ENCODE results near the gene ARID1B. TPM values are rescaled to one million over a fixed set of nuclear protein-coding genes. Genes with fewer than 3 reads are reported as not detected.

Gene ARID1B
- total RNA-seq, 1 donor from 2014 or later: 62.1 TPM

- peaks cover 16% of the 10 kb centered on the region for H3K9me3 Mint-ChIP-seq
- TF ChIP-seq EZH2 (IDR thresholded peaks at IDR 0.05) (no peak), CTCF (IDR thresholded peaks at IDR 0.05) (peak; percentile 56), EZH2phosphoT487 (IDR thresholded peaks at IDR 0.05) (no peak)
- peak overlapping the region; percentile 81 for H2AFZ ChIP-seq (replicated peaks)
- H3K27me3 ChIP-seq: no peaks in the 10 kb centered on the region
- peaks cover 32% of the 10 kb centered on the region for H3K4me1 Mint-ChIP-seq
- peak; percentile 96 for DNase-seq (ENCODE audit: low spot score)
- H3K27ac Mint-ChIP-seq: peak overlapping the region; percentile 99
- H3K36me3 Mint-ChIP-seq: peaks cover 6% of the 10 kb centered on the region
- no peaks in the 10 kb centered on the region for H3K9me3 ChIP-seq (ENCODE audit: low read depth)
- H3K4me1 ChIP-seq: peaks cover 18% of the 10 kb centered on the region
- H3F3A ChIP-seq (ENCODE audit: low read depth): peaks cover 33% of the 10 kb centered on the region
- peaks cover 39% of the 10 kb centered on the region for H4K20me1 ChIP-seq (ENCODE audit: low read depth)
- peak overlapping the region; percentile 94 for H3K4me3 Mint-ChIP-seq
- peak overlapping the region; percentile 99 for H3K27ac ChIP-seq
- H3K9ac ChIP-seq: peak overlapping the region; percentile 90
- no peaks in the 10 kb centered on the region for H3K27me3 Mint-ChIP-seq (ENCODE audit: insufficient read depth, low read depth)
- no peaks in the 10 kb centered on the region for H3K36me3 ChIP-seq
- H3K4me3 ChIP-seq: peak overlapping the region; percentile 85
- peaks cover 87% of the 10 kb centered on the region for H3K79me2 ChIP-seq (ENCODE audit: low read depth)
- peak overlapping the region; percentile 97 for H3K4me2 ChIP-seq
Observed at GRCh38 chr6:157021344-157021992, 244.3 kb downstream of the ARID1B start.

GRCh38 chr6:157021993-157022740 is 245.0 kb downstream of the ARID1B start:
- H3K4me3 Mint-ChIP-seq: peak overlapping the region; percentile 94
- Histone ChIP-seq H3K4me2 (peak overlapping the region; percentile 97), H3K9ac (peak overlapping the region; percentile 90), H3K79me2 (ENCODE audit: low read depth) (peaks cover 86% of the 10 kb centered on the region), H2AFZ (replicated peaks) (peak overlapping the region; percentile 81), H3F3A (ENCODE audit: low read depth) (peaks cover 33% of the 10 kb centered on the region), H3K36me3 (no peaks in the 10 kb centered on the region), H3K9me3 (ENCODE audit: low read depth) (no peaks in the 10 kb centered on the region), H4K20me1 (ENCODE audit: low read depth) (peaks cover 40% of the 10 kb centered on the region), H3K4me1 (peaks cover 18% of the 10 kb centered on the region), H3K27me3 (no peaks in the 10 kb centered on the region), H3K4me3 (peak overlapping the region; percentile 85), H3K27ac (peak overlapping the region; percentile 99)
- H3K9me3 Mint-ChIP-seq: peaks cover 16% of the 10 kb centered on the region
- peak overlapping the region; percentile 99 for H3K27ac Mint-ChIP-seq
- no peak for TF ChIP-seq CTCF (IDR thresholded peaks at IDR 0.05)
- TF ChIP-seq EZH2 (IDR thresholded peaks at IDR 0.05): no peak
- no peak for TF ChIP-seq EZH2phosphoT487 (IDR thresholded peaks at IDR 0.05)
- H3K4me1 Mint-ChIP-seq: peaks cover 32% of the 10 kb centered on the region
- peak; percentile 92 for DNase-seq (ENCODE audit: low spot score)
- peaks cover 6% of the 10 kb centered on the region for H3K36me3 Mint-ChIP-seq
- no peaks in the 10 kb centered on the region for H3K27me3 Mint-ChIP-seq (ENCODE audit: insufficient read depth, low read depth)

- peaks cover 16% of the 10 kb centered on the region for H3K9me3 Mint-ChIP-seq
- Histone ChIP-seq H3K27ac (no peak overlapping the region), H3K9ac (no peak overlapping the region), H3K4me3 (no peak overlapping the region), H3K27me3 (no peaks in the 10 kb centered on the region), H3K36me3 (no peaks in the 10 kb centered on the region), H3K9me3 (ENCODE audit: low read depth) (no peaks in the 10 kb centered on the region), H3K4me1 (peaks cover 18% of the 10 kb centered on the region), H3F3A (ENCODE audit: low read depth) (peaks cover 29% of the 10 kb centered on the region), H2AFZ (replicated peaks) (no peak overlapping the region), H4K20me1 (ENCODE audit: low read depth) (peaks cover 42% of the 10 kb centered on the region), H3K4me2 (no peak overlapping the region), H3K79me2 (ENCODE audit: low read depth) (peaks cover 86% of the 10 kb centered on the region)
- no peak for TF ChIP-seq EZH2 (IDR thresholded peaks at IDR 0.05)
- no peak for TF ChIP-seq EZH2phosphoT487 (IDR thresholded peaks at IDR 0.05)
- TF ChIP-seq CTCF (IDR thresholded peaks at IDR 0.05): no peak
- no peak for DNase-seq (ENCODE audit: low spot score)
- no peaks in the 10 kb centered on the region for H3K27me3 Mint-ChIP-seq (ENCODE audit: insufficient read depth, low read depth)
- H3K36me3 Mint-ChIP-seq: peaks cover 11% of the 10 kb centered on the region
- no peak overlapping the region for H3K27ac Mint-ChIP-seq
- peaks cover 24% of the 10 kb centered on the region for H3K4me1 Mint-ChIP-seq
- H3K4me3 Mint-ChIP-seq: no peak overlapping the region
Observed at GRCh38 chr6:157023958-157024357, 246.8 kb downstream of the ARID1B start.

All from neural progenitor cell (in vitro differentiated cells).